NCI-H82 (cell line): Measurements from ENCODE around the gene SNX10.
A peak's percentile ranks its signal among the peaks of the same experiment; 100 is the strongest.
"Not testable (repeated sequence)": the region's sequence is repeated elsewhere in the genome, so short reads cannot be mapped to it uniquely, and the experiment has no call there.

Source experiments
- DNase-seq: peaks from one replicate; lab custom pipeline; 2025; lab: John Stamatoyannopoulos, UW

Gene SNX10

GRCh38 chr7:26291699-26292538 is at the start of gene SNX10:
SNX10 (plus strand) TSS chr7:26291862; CDS start chr7:26346443, 54,581 bp downstream.
- DNase-seq = peak; percentile 79

- DNase-seq = no peak
Observed at GRCh38 chr7:26245150-26245549, 46.5 kb upstream of the SNX10 start.

- no peak for DNase-seq
Observed at GRCh38 chr7:26250239-26250638, 41.4 kb upstream of the SNX10 start.

DNA sequence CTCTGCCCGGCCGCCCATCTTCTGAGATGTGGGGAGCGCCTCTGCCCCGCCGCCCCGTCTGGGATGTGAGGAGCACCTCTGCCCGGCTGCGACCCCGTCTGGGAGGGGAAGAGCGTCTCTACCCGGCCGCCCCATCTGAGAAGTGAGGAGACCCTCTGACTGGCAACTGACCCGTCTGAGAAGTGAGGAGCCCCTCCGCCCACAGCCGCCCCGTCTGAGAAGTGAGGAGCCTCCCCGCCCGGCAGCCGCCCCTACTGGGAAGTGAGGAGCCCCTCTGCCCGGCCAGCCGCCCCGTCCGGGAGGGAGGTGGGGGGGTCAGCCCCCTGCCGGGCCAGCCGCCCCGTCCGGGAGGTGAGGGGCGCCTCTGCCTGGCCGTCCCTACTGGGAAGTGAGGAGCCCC is 29.8 kb upstream of the SNX10 start:
- not testable (repeated sequence) for DNase-seq

GRCh38 chr7:26265065-26265464 is 26.6 kb upstream of the SNX10 start:
- no peak for DNase-seq

DNA sequence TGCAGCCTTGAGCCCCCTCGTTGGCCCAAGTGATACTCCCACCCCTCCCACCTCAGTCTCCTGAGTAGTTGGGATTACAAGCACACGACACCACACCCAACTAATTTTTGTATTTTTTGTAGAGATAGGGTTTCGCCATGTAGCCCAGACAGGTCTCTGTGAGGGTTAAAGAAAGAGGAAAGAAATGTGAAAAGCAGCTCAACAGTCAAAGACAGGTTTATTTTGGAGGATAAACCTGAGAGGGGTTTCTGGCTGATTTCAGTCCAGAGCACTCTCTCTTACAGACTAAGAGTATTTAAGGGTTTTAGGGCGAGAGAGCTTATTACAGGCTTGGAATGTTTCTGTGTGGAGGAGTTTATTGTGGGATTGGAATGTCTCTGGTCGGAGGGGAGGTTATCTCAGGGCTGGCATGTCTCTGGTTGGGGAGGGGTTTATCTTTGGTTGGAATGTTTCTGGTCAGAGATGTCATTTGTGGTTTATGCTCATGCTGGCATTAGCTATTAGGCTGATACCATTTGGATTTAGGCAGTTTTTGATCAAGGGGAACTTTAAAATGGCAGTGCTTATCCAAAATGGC is 26.1 kb upstream of the SNX10 start:
- DNase-seq = no peak

DNA sequence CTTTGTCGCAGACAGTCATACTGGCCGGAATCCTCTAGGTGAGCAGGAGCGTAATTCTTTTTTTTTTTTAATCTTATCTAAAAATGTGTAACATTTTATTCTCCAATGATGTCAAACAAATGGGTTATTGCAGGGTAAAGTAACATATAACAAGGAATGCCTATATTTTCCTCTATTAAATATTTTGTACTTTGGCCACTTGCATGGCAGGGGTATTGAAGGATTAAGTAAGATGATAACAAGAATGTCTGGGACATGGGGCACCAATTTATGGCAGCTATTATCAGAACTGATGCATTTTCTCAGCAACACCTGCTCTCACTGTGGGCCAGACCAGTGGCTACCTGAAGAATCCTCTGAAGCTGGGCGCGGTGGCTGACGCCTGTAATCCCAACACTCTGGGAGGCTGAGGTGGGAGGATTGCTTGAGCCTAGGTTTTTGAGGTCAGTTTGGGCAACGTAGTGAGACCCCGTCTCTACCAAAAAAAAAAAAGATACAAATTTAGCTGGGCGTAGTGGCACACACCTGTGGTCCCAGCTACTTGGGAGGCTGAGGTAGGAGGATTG is 24.0 kb upstream of the SNX10 start:
- DNase-seq = no peak

DNA sequence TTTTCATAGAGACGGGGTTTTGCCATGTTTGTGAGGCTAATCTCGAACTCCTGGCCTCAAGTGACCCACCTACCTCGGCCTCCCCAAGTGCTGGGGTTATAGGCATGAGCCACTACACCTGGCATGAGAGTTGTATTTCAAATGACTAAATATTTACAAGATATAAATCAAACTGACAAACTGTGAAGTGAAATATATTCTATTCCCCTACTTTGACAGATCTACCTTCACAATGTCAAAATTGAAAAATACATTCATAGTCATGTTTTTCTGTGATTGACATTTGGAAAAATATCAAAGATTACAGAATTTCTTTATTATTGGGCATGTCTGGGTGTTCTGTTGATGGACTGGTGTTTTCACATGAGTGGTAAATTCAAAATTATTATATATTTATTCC is 16.4 kb upstream of the SNX10 start:
- DNase-seq = no peak

DNA sequence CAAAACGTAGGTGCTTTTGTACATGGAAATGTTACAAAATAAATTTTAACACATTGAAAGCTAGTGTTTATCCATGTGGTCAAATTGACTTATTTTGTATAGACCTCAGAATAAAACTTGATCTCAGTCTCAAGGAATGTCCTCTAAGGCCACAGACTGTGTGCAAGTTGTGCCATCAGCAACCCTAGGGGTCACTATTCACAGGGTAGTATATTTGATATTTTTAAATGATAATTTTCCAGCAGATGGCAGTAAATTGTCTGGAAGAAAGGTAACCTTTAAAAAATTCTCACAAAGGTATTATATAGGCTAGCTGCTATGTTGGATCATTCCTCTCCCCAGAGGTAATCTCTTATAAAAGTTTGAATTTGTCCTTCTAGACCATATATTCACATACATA is 12.9 kb upstream of the SNX10 start:
- DNase-seq = no peak

- no peak for DNase-seq
Observed at GRCh38 chr7:26279405-26279804, 12.3 kb upstream of the SNX10 start.

DNA sequence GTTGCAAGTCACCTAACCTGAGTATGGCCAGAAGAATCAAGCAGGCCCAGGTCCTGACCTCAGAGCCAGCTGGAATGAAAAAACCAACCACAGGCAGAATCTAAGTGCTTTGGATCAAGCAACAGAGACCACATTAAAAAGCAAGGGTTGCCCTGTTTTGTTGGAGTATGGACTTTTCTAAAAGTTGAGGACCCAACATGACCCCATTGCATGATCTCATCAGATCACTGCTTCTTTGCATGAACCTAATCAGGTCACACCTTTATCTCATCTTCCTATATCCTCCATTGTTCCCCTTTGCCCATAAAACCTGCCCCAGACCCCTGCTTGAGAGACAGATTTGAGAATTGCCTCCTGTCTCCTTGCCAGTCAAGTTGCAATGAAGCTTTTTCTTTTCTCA is 11.6 kb upstream of the SNX10 start:
- DNase-seq = no peak

- DNase-seq = no peak
Observed at GRCh38 chr7:26280723-26281122, 10.9 kb upstream of the SNX10 start.

DNA sequence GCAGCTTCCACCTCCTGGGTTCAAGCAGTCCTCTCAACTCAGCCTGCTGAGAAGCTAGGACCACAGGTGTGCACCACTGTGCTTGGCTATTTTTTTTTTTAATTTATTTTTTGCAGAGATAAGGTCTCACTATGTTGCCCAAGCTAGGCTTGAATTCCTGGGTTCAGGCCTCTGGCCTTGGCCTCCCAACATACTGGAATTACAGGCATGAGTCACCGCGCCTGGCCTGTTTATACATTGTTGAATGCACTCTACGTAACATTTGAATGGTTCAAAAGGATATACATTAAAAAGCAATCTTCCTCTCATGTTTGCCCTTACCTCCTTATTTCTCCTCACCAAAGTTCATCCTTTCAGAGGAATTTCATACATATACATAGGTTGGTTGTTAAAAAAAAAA is 7.2 kb upstream of the SNX10 start:
- DNase-seq = no peak

- peak; percentile 85 for DNase-seq
Observed at GRCh38 chr7:26284995-26285632, 6.5 kb upstream of the SNX10 start.

DNA sequence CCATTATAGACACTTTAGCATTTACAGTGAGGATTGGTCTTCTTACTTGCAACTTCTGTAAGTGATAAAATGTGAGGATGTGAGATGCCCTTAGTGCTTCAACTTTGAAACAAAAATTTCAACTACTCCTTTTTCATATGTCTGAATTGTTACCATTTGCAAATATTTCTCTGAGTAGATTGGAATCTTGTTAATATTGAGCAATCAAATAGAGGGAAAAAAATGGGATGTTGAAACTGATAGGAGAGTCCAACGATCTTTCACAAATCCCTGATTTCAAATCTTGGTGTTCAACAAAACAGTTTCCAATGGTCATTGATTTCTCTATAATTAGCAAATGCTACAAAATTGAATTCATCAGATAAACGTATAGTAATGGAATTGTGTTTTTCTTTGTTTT is 5.5 kb upstream of the SNX10 start:
- DNase-seq = no peak

- DNase-seq = not testable (repeated sequence)
Observed at GRCh38 chr7:26288126-26288525, 3.5 kb upstream of the SNX10 start.

GRCh38 chr7:26291251-26291650 is 411 bp upstream of the SNX10 start:
- DNase-seq = no peak

DNA sequence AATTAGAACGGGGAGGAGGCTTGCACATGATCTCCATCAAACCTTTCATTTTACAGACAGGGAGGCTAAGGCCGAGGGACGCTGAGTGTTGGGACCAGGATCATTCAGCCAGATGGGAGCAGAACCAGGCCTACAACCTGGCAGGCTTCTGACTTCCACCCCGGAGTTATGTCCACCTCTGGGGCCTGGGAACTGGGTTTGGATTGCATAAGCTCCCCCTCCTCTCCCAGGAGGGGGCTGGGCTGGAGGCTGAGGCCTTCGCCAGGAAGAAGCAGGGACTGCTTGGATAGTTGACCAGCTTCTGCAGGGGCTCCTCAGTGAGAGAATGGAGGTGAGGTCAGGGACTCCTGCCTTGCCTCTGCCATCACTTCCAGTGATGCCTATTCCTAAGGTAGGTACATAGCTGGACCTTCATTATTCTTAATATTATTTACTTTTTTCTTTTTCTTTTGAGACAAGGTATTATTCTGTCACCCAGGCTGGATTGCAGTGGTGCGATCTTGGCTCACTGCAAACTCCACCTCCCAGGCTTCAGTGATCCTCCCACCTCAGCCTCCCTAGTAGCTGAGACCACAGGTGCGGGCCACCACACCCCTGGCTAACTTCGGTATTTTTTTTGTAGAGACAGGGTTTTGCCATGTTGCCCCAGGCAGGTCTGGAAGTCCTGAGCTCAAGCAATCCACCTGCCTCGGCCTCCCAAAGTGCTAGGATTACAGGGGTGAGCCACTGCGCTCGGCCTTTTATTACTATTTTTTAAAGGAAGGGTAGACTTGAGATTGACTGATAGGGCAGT is 1.3 kb downstream of the SNX10 start:
- DNase-seq = peak; percentile 55

GRCh38 chr7:26293569-26294308 is 2.1 kb downstream of the SNX10 start:
- DNase-seq = no peak

DNA sequence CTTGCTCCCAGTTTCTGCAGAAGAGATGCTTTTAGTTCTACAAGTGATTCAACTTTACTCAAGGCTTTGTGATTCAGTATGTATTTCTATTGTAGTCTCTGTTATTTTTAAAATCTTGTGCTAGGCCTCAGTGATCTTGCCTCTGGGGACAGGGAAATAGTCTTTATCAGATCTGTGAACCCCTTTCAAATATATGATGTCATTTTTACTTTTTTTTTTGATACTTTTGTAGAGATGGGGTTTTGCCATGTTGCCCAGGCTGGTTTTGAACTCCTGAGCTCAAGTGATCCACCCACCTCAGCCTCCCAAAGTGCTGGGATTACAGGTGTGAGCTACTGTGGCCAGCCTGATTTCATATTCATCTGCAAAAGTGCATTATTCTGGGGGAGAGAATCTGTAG is 3.4 kb downstream of the SNX10 start:
- no peak for DNase-seq

DNA sequence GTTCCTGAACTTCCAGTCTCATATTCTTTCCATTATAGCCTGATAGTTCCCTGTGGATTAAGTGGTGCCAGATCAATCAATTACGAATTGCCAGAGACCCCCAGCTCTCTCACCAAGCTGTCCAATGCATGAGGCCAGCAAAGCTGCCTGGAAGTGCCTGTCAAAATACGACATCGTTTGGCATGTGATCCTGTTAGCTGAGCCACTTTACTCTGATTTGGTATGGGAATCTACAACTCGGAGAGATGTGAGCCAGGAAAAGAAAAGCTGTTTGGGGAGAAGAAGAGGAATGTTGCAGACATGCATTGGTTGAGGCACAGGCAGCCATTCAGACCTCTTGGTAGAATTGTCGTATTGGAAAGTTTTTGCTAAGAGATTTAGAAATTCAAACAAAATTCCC is 3.9 kb downstream of the SNX10 start:
- DNase-seq = no peak
